NCI-H82 treated with DMSO at 0.1 percent for 48 hours (cell line): ENCODE results near the gene PLOD1.
"Not testable (repeated sequence)": the region's sequence is repeated elsewhere in the genome, so short reads cannot be mapped to it uniquely, and the experiment has no call there.

Source experiments
- DNase-seq: peaks from one replicate; lab custom pipeline; 2025; ENCODE audit not compliant: unreplicated experiment; lab: John Stamatoyannopoulos, UW

The PLOD1 gene

GRCh38 chr1:12005488-12006166, 71.1 kb downstream of the PLOD1 start:
- no peak for DNase-seq

- DNase-seq: no peak
These were observed 71.8 kb downstream of the PLOD1 start for GRCh38 chr1:12006167-12006921.

- no peak for DNase-seq
These were observed 72.7 kb downstream of the PLOD1 start for GRCh38 chr1:12007204-12007603.

- not testable (repeated sequence) for DNase-seq
These were observed 73.8 kb downstream of the PLOD1 start for GRCh38 chr1:12008355-12008754.

GRCh38 chr1:12009318-12009947, 74.9 kb downstream of the PLOD1 start:
- DNase-seq: no peak

- no peak for DNase-seq
These were observed 76.4 kb downstream of the PLOD1 start for GRCh38 chr1:12010746-12011570.

GRCh38 chr1:12011998-12012397, 77.5 kb downstream of the PLOD1 start:
- DNase-seq: no peak

GRCh38 chr1:12012560-12013316, 78.2 kb downstream of the PLOD1 start:
- DNase-seq: no peak

- DNase-seq: no peak
These were observed 79.8 kb downstream of the PLOD1 start for GRCh38 chr1:12014141-12014991.

GRCh38 chr1:12015001-12015491, 80.5 kb downstream of the PLOD1 start:
- DNase-seq: no peak

- no peak for DNase-seq
These were observed 81.0 kb downstream of the PLOD1 start for GRCh38 chr1:12015499-12015898.

GRCh38 chr1:12016182-12016581, 81.7 kb downstream of the PLOD1 start:
- no peak for DNase-seq

- DNase-seq: no peak
These were observed 85.5 kb downstream of the PLOD1 start for GRCh38 chr1:12019858-12020509.

GRCh38 chr1:12021616-12022015, 87.1 kb downstream of the PLOD1 start:
- DNase-seq: no peak

GRCh38 chr1:12022036-12022435, 87.5 kb downstream of the PLOD1 start:
- no peak for DNase-seq
